Measurements from ENCODE around the gene CAMK4. TPM values are rescaled to one million over a fixed set of nuclear protein-coding genes. Genes with fewer than 3 reads are reported as not detected.

The CAMK4 gene
- total and polyA plus RNA-seq, 9 of the 15 experiments (the other 6 are each of a cell fraction or from before 2014, with no cell fraction given), result 0.35 TPM; not detected in 8

- FAIRE-seq, result no peak
- H3K79me2 ChIP-seq (ENCODE audit: control insufficient read depth, insufficient read depth, low read length), result no peaks in the 10 kb centered on the region
- 64% methylated on average over 3 of the region's 3 CpGs for WGBS (ENCODE audit: insufficient coverage, low coverage, missing lambda C conversion rate)
Measured at GRCh38 chr5:111528056-111528455, 303.9 kb downstream of the CAMK4 start.

More at GRCh38 chr5:111528056-111528455, 303.9 kb downstream of the CAMK4 start:
- Histone ChIP-seq H3K9ac (ENCODE audit: insufficient read depth in 1 of 2, low read depth in 2 of 2, low read length in 2 of 2) (no peak overlapping the region), H3K4me2 (ENCODE audit: insufficient read depth, low read length) (no peak overlapping the region), H3K9me1 (ENCODE audit: control insufficient read depth, insufficient read depth, low read length) (no peaks in the 10 kb centered on the region), H3K27me3 (ENCODE audit: control insufficient read depth in 2 of 2, insufficient read depth in 2 of 2, low read length in 2 of 2) (no peaks in the 10 kb centered on the region), H3K36me3 (ENCODE audit: control insufficient read depth, insufficient read depth, low read length) (no peaks in the 10 kb centered on the region), H3K4me1 (replicated peaks in 1 of 2; ENCODE audit: control insufficient read depth in 2 of 2, insufficient read depth in 2 of 2, low read length in 2 of 2) (peaks cover 3 to 4% of the 10 kb centered on the region in 2 experiments; a peak in 2 of 5 replicates), H3K4me3 (no peak overlapping the region), H2AFZ (ENCODE audit: low read depth, low read length) (no peak overlapping the region), H3K27ac (ENCODE audit: extremely low read depth, low read depth, low read length) (no peak overlapping the region), H4K20me1 (replicated peaks; ENCODE audit: control insufficient read depth, insufficient read depth, low read length) (no peaks in the 10 kb centered on the region), H3K9me3 (replicated peaks; ENCODE audit: control insufficient read depth, insufficient read depth, low read depth, low read length) (no peaks in the 10 kb centered on the region; the same call in 1 of the 2 replicates)
- no peak for ATAC-seq
- no peak for DNase-seq (ENCODE audit: extremely low read depth in 1 of 4, low spot score in 3 of 4)
- ChIA-PET POLR2A (no interaction called here), CTCF (ENCODE audit: low intra/inter-chr PET ratio) (no interaction called here)
- TF ChIP-seq HMBOX1 (IDR thresholded peaks at IDR 0.05) (no peak), E2F3 (CRISPR knock-in tag; IDR thresholded peaks at IDR 0.05) (no peak), PCBP1 (IDR thresholded peaks at IDR 0.05; ENCODE audit: low read depth, low read length, poor library complexity, severe bottlenecking) (no peak), BHLHE40 (IDR thresholded peaks at IDR 0.05; ENCODE audit: low read length) (no peak), NR1H2 (CRISPR knock-in tag; IDR thresholded peaks at IDR 0.05) (no peak), KDM1A (IDR thresholded peaks at IDR 0.05) (no peak), ZNF561 (CRISPR knock-in tag; conservative IDR thresholded peaks at IDR 0.05) (no peak), SLC30A9 (CRISPR knock-in tag; IDR thresholded peaks at IDR 0.05) (no peak), BRCA1 (IDR thresholded peaks at IDR 0.05) (no peak), BRCA1 (CRISPR knock-in tag; IDR thresholded peaks at IDR 0.05) (no peak), ZNF609 (CRISPR knock-in tag; IDR thresholded peaks at IDR 0.05; ENCODE audit: borderline replicate concordance) (no peak), SIRT6 (IDR thresholded peaks at IDR 0.05; ENCODE audit: low read depth, low read length) (no peak), MYBL2 (IDR thresholded peaks at IDR 0.05; ENCODE audit: low read depth) (no peak), MYBL2 (CRISPR knock-in tag; IDR thresholded peaks at IDR 0.05; ENCODE audit: borderline replicate concordance) (no peak)
- TF ChIP-seq, protein P1, sequence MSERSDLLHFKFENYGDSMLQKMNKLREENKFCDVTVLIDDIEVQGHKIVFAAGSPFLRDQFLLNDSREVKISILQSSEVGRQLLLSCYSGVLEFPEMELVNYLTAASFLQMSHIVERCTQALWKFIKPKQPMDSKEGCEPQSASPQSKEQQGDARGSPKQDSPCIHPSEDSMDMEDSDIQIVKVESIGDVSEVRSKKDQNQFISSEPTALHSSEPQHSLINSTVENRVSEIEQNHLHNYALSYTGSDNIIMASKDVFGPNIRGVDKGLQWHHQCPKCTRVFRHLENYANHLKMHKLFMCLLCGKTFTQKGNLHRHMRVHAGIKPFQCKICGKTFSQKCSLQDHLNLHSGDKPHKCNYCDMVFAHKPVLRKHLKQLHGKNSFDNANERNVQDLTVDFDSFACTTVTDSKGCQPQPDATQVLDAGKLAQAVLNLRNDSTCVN (CRISPR knock-in tag; IDR thresholded peaks at IDR 0.05), result no peak
- in situ Hi-C loops (cut with MboI) (no loop called here), intact Hi-C loops (cut with micrococcal nuclease) (no loop called here)
- no TSS peak for BruUV-seq (replicated peaks)
